GM12891 (cell line): ENCODE data around the gene FOLR1.

Experiments used
- DNase-seq: peaks from one replicate; pipeline ENCODE4 v3.0.0; 2011; ENCODE audit warnings: low spot score; ENCODE audit not compliant: insufficient read length
- FAIRE-seq: peaks from 2 replicates; lab custom pipeline; 2011; peaks lifted over from hg19 to GRCh38; lab: Jason Lieb, UNC
- PAX5 ChIP-seq: IDR thresholded peaks from 2 replicates; pipeline ENCODE4 v1.6.1; 2011; ENCODE audit warnings: low read length, moderate library complexity, mild to moderate bottlenecking; ENCODE audit not compliant: insufficient read depth, severe bottlenecking
- POLR2A ChIP-seq: IDR thresholded peaks from 2 replicates; pipeline ENCODE4 v1.6.1; 2011; ENCODE audit warnings: low read depth, low read length, control low read depth
- POLR2AphosphoS5 ChIP-seq: IDR thresholded peaks from 2 replicates; pipeline ENCODE4 v1.6.1; 2011; ENCODE audit warnings: low read depth, low read length, control low read depth
- POU2F2 ChIP-seq: IDR thresholded peaks from 2 replicates; pipeline ENCODE4 v1.6.1; 2011; ENCODE audit warnings: low read depth, mild to moderate bottlenecking, control low read depth, low read length, moderate library complexity
- SPI1 ChIP-seq: IDR thresholded peaks from 2 replicates; pipeline ENCODE4 v1.6.1; 2011; ENCODE audit warnings: low read depth, low read length, control low read depth
- TAF1 ChIP-seq: IDR thresholded peaks from 2 replicates; pipeline ENCODE4 v1.6.1; 2011; ENCODE audit warnings: low read depth, low read length, control low read depth

FOLR1 gene

GRCh38 chr11:72236083-72236697, 44.2 kb downstream of the FOLR1 start:
- FAIRE-seq (no peak), DNase-seq (no peak)
- no peak for TF ChIP-seq POLR2AphosphoS5
- TF ChIP-seq TAF1, result no peak
- TF ChIP-seq POLR2A, result no peak
- no peak for TF ChIP-seq POU2F2
- TF ChIP-seq PAX5, result no peak
- TF ChIP-seq SPI1, result no peak

GRCh38 chr11:72236774-72237111, 44.8 kb downstream of the FOLR1 start:
- no peak for DNase-seq
- no peak for TF ChIP-seq SPI1
- TF ChIP-seq POLR2AphosphoS5, result no peak
- no peak for TF ChIP-seq PAX5
- no peak for TF ChIP-seq POLR2A
- no peak for TF ChIP-seq TAF1
- TF ChIP-seq POU2F2, result no peak
- no peak for FAIRE-seq

GRCh38 chr11:72237112-72237931, 45.4 kb downstream of the FOLR1 start:
- FAIRE-seq (no peak), DNase-seq (no peak)
- TF ChIP-seq SPI1 (no peak), PAX5 (no peak), POLR2AphosphoS5 (no peak), POLR2A (no peak), POU2F2 (no peak), TAF1 (no peak)

GRCh38 chr11:72238040-72238450, 46.1 kb downstream of the FOLR1 start:
- FAIRE-seq (peak; percentile 66), DNase-seq (peak; percentile 97)
- no peak for TF ChIP-seq PAX5
- no peak; the same call in 1 of the 2 replicates for TF ChIP-seq POU2F2
- no peak for TF ChIP-seq POLR2A
- TF ChIP-seq POLR2AphosphoS5, result no peak
- no peak for TF ChIP-seq TAF1
- TF ChIP-seq SPI1, result no peak

GRCh38 chr11:72238492-72239312, 46.8 kb downstream of the FOLR1 start:
- DNase-seq (no peak), FAIRE-seq (no peak)
- TF ChIP-seq TAF1, result no peak
- no peak for TF ChIP-seq POLR2AphosphoS5
- TF ChIP-seq POLR2A, result no peak
- no peak for TF ChIP-seq POU2F2
- no peak for TF ChIP-seq SPI1
- TF ChIP-seq PAX5, result no peak

- FAIRE-seq (no peak), DNase-seq (no peak)
- no peak for TF ChIP-seq SPI1
- peak; percentile 66; the same call in 1 of the 2 replicates for TF ChIP-seq POLR2AphosphoS5
- no peak for TF ChIP-seq PAX5
- TF ChIP-seq TAF1, result no peak
- TF ChIP-seq POU2F2, result no peak
Measured at GRCh38 chr11:72239313-72239848, 47.4 kb downstream of the FOLR1 start.

- no peak for TF ChIP-seq SPI1
- TF ChIP-seq POU2F2, result no peak
- no peak for TF ChIP-seq PAX5
- TF ChIP-seq TAF1, result no peak
- TF ChIP-seq POLR2AphosphoS5, result no peak
- no peak for TF ChIP-seq POLR2A
- no peak for FAIRE-seq
- no peak for DNase-seq
Measured at GRCh38 chr11:72239849-72240460, 48.0 kb downstream of the FOLR1 start.
